HCT116 (cell line): Measurements from ENCODE around the gene POU2F3. TPM values are rescaled to one million over a fixed set of nuclear protein-coding genes. Genes with fewer than 3 reads are reported as not detected.
A peak's percentile ranks its signal among the peaks of the same experiment; 100 is the strongest.

Experiments
- ATAC-seq: fragments of 200-7000 bp; cut with Tn5 transposase; 2 replicates; pipeline ENCODE4 v1.9.1; 2020; ENCODE audit warnings: mild to moderate bottlenecking, moderate library complexity
- Bru-seq: library from RNA; stranded (reverse); fragments of 400-500 nt; gene quantifications from one replicate; lab custom pipeline; 2021; lab: Mats Ljungman, UMichigan
- BruChase-seq, 2 experiments: library from RNA; stranded (reverse); fragments of 400-500 nt; gene quantifications; one replicate each; lab custom pipeline; 2021; lab: Mats Ljungman, UMichigan
- BruUV-seq: library from RNA; stranded (reverse); fragments of 400-500 nt; replicated peaks from 2 replicates; lab custom pipeline; 2021; lab: Mats Ljungman, UMichigan
- CTCF ChIA-PET: fragments of 300-600 bp; sonication (Branson Sonifier 250); formaldehyde crosslinking; loops from one replicate; lab custom pipeline; 2021; ENCODE audit warnings: antibody characterized with exemption; lab: Charles Lee
- POLR2A ChIA-PET: fragments of 300-600, 350-600 bp; sonication (Branson Sonifier 250); formaldehyde crosslinking; loops from one replicate; lab custom pipeline; 2021; ENCODE audit warnings: antibody characterized with exemption; lab: Charles Lee
- RAD21 ChIA-PET, 2 experiments: fragments of 300-600 bp; sonication (Branson Sonifier 250); formaldehyde crosslinking; loops; one replicate each; lab custom pipeline; 2023; ENCODE audit warnings: low total read pairs in 2 of 2; ENCODE audit not compliant: uncharacterized antibody in 2 of 2, unreplicated experiment in 2 of 2, low non-redundant PET in 1 of 2; lab: Charles Lee
- DNase-seq: peaks from one replicate; pipeline ENCODE4 v3.0.0-alpha.2; 2010; ENCODE audit warnings: low read depth, low spot score
- H2AFZ ChIP-seq: fragments of 200-600 bp; shearing (Covaris generic), sonication (generic); 2 replicates; pipeline ENCODE4 v1.6.1; 2017; ENCODE audit warnings: low read depth, mixed run types, mixed read lengths, antibody characterized with exemption, low read length; ENCODE audit not compliant: poor library complexity, severe bottlenecking
- H3K27ac ChIP-seq: 2 replicates; pipeline ENCODE4 v1.5.1; 2012; ENCODE audit warnings: low read depth, low read length
- H3K27me3 ChIP-seq: fragments of 200-600 bp; sonication (generic); 2 replicates; pipeline ENCODE4 v1.6.1; 2016; ENCODE audit warnings: mixed run types, low read length, mixed read lengths; ENCODE audit not compliant: insufficient read depth
- H3K36me3 ChIP-seq, 2 experiments: fragments of 200-500 bp in 1 of 2; fragments of 200-600 bp in 1 of 2; sonication (Bioruptor generic) in 1 of 2; sonication (generic) in 1 of 2; 2 replicates each; pipeline versions ENCODE4 v1.5.1 to v1.6.1; 2014 to 2016; ENCODE audit warnings: low read length in 2 of 2, inconsistent platforms in 1 of 2, mixed read lengths in 1 of 2, mixed run types in 1 of 2; ENCODE audit not compliant: insufficient read depth in 2 of 2, control insufficient read depth in 1 of 2
- H3K4me1 ChIP-seq, 2 experiments: fragments of 200-600 bp in 1 of 2; sonication (generic) in 1 of 2; 2 replicates each; pipeline versions ENCODE4 v1.5.1 to v1.6.1; 2012 to 2017; ENCODE audit warnings: low read length in 2 of 2, inconsistent platforms in 1 of 2, mild to moderate bottlenecking in 1 of 2, mixed read lengths in 1 of 2, mixed run types in 1 of 2, moderate library complexity in 1 of 2; ENCODE audit not compliant: insufficient read depth in 2 of 2, control insufficient read depth in 1 of 2
- H3K4me2 ChIP-seq: fragments of 200-600 bp; sonication (generic); 2 replicates; pipeline ENCODE4 v1.6.1; 2017; ENCODE audit warnings: mixed run types, low read length, mixed read lengths
- H3K4me3 ChIP-seq, 2 experiments: fragments of 200-600 bp in 1 of 2; sonication (generic) in 1 of 2; replicated peaks in 1 of 2; 2 replicates each; pipeline ENCODE4 v1.5.1; 2011 to 2016; ENCODE audit warnings: low read length in 2 of 2, control low read depth in 1 of 2, low read depth in 1 of 2, mild to moderate bottlenecking in 1 of 2, mixed read lengths in 1 of 2, mixed run types in 1 of 2
- H3K79me2 ChIP-seq: fragments of 200-600 bp; sonication (generic); 2 replicates; pipeline ENCODE4 v1.6.1; 2017; ENCODE audit warnings: mild to moderate bottlenecking, mixed run types, low read length, moderate library complexity, mixed read lengths; ENCODE audit not compliant: insufficient read depth
- H3K9ac ChIP-seq: fragments of 200-600 bp; sonication (generic); 2 replicates; pipeline ENCODE4 v1.6.1; 2016; ENCODE audit warnings: low read length, mixed read lengths
- H3K9me2 ChIP-seq: fragments of 200-600 bp; sonication (generic), shearing (Covaris generic); 2 replicates; pipeline ENCODE4 v1.6.1; 2017; ENCODE audit warnings: mixed run types, mild to moderate bottlenecking, moderate library complexity; ENCODE audit not compliant: insufficient read depth
- H3K9me3 ChIP-seq, 2 experiments: fragments of 200-500 bp in 1 of 2; fragments of 200-600 bp in 1 of 2; sonication (Bioruptor generic) in 1 of 2; sonication (generic) in 1 of 2; 2 replicates each; pipeline ENCODE4 v1.6.1; 2014 to 2017; ENCODE audit warnings: low read length in 2 of 2, mixed read lengths in 2 of 2, inconsistent platforms in 1 of 2, low read depth in 1 of 2, mild to moderate bottlenecking in 1 of 2, mixed run types in 1 of 2, moderate library complexity in 1 of 2; ENCODE audit not compliant: control insufficient read depth in 1 of 2, insufficient read depth in 1 of 2
- H4K20me1 ChIP-seq: fragments of 200-600 bp; sonication (generic), shearing (Covaris generic); 2 replicates; pipeline ENCODE4 v1.6.1; 2017; ENCODE audit warnings: mixed run types, mild to moderate bottlenecking, moderate library complexity; ENCODE audit not compliant: insufficient read depth
- RAD21 ChIP-seq: IDR thresholded peaks from 2 replicates; pipeline ENCODE4 v1.6.1; 2012; ENCODE audit warnings: low read depth, mild to moderate bottlenecking
- intact Hi-C: fragments of 100-400 bp; cut with micrococcal nuclease; formaldehyde crosslinking; loops from 2 replicates; pipeline ENCODE4 v1.10.0; 2022
- long read RNA-seq: library from polyadenylated mRNA; unstranded; transcript quantifications from one replicate; pipeline ENCODE4 v2.0.0, GENCODE V29; 2021; ENCODE audit not compliant: unreplicated experiment
- polyA plus RNA-seq: library from polyadenylated mRNA; unstranded; fragments of >200 nt; gene quantifications from 2 replicates; pipeline ENCODE4 v1.2.1, GENCODE V29; 2012; ENCODE audit warnings: missing spikeins
- total RNA-seq: library from RNA; stranded (reverse); gene quantifications from one replicate; pipeline ENCODE4 v1.2.1, GENCODE V29; 2021; ENCODE audit not compliant: unreplicated experiment
- TF ChIP-seq, protein P1 (sequence below): IDR thresholded peaks from 2 replicates; pipeline ENCODE4 v1.6.1; 2012
- TF ChIP-seq, protein P2 (sequence below), 3 experiments: fragments of 200-600 bp in 1 of 3; sonication (generic) in 1 of 3; IDR thresholded peaks in 2 of 3; conservative IDR thresholded peaks in 1 of 3; 2 replicates each; pipeline ENCODE4 v1.5.1; 2012 to 2017; ENCODE audit warnings: low read depth in 2 of 3, low read length in 2 of 3, antibody characterized with exemption in 1 of 3, borderline replicate concordance in 1 of 3, control low read depth in 1 of 3, mild to moderate bottlenecking in 1 of 3, mixed read lengths in 1 of 3, mixed run types in 1 of 3, moderate library complexity in 1 of 3; ENCODE audit not compliant: insufficient read depth in 1 of 3

The POU2F3 gene
- 0.15 TPM for total RNA-seq
- polyA plus RNA-seq: 0.12 and 0.26 TPM in 2 replicates
- Bru-seq, nascent RNA: percentile 16 among the genes with signal in this experiment
- percentile 10 among the genes with signal in this experiment for BruChase-seq, experiment 1, labeled RNA remaining after a 6-hour chase
- BruChase-seq, experiment 2, labeled RNA remaining after a 2-hour chase: percentile 13 among the genes with signal in this experiment
- long read RNA-seq: 0 reads

- ATAC-seq (no peak), DNase-seq (no peak)
- Histone ChIP-seq H3K79me2 (no peaks in the 10 kb centered on the region), H3K4me3 (no peak within 1 kb of the TSS), H4K20me1 (no peaks in the 10 kb centered on the region), H3K27ac (no peak within 1 kb of the TSS), H3K9me3 (no peaks in the 10 kb centered on the region), H3K4me2 (no peak within 1 kb of the TSS), H3K36me3 (no peaks in the 10 kb centered on the region), H3K4me1 (no peaks in the 10 kb centered on the region), H3K9ac (no peak within 1 kb of the TSS), H3K9me2 (no peaks in the 10 kb centered on the region), H2AFZ (no peak within 1 kb of the TSS), H3K27me3 (no peaks in the 10 kb centered on the region; the same call in 1 of the 2 replicates)
- TF ChIP-seq RAD21: peak; percentile 26; the same call in 1 of the 2 replicates
- TF ChIP-seq, protein P1, sequence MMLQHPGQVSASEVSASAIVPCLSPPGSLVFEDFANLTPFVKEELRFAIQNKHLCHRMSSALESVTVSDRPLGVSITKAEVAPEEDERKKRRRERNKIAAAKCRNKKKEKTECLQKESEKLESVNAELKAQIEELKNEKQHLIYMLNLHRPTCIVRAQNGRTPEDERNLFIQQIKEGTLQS: no peak
- TF ChIP-seq, protein P2, sequence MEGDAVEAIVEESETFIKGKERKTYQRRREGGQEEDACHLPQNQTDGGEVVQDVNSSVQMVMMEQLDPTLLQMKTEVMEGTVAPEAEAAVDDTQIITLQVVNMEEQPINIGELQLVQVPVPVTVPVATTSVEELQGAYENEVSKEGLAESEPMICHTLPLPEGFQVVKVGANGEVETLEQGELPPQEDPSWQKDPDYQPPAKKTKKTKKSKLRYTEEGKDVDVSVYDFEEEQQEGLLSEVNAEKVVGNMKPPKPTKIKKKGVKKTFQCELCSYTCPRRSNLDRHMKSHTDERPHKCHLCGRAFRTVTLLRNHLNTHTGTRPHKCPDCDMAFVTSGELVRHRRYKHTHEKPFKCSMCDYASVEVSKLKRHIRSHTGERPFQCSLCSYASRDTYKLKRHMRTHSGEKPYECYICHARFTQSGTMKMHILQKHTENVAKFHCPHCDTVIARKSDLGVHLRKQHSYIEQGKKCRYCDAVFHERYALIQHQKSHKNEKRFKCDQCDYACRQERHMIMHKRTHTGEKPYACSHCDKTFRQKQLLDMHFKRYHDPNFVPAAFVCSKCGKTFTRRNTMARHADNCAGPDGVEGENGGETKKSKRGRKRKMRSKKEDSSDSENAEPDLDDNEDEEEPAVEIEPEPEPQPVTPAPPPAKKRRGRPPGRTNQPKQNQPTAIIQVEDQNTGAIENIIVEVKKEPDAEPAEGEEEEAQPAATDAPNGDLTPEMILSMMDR (IDR thresholded peaks at IDR 0.05 in 2 of 3, conservative IDR thresholded peaks at IDR 0.05 in 1 of 3; ENCODE audit: borderline replicate concordance in 1 of 3, insufficient read depth in 1 of 3, low read depth in 2 of 3, low read length in 2 of 3): peak in 2 of 3 experiments; percentile 19 to 37; a peak in 3 of 6 replicates
- ChIA-PET RAD21 (no interaction called here), CTCF (interaction anchor here (11.9 kb wide), 1 partner anchor 61 kb away, joined by 240 read pairs; no protein-coding TSS in a partner anchor), POLR2A (no interaction called here)
- intact Hi-C loops: loop anchor here (5.0 kb wide), 1 partner anchor 712 kb away; no protein-coding TSS in a partner anchor
- no TSS peak for BruUV-seq
These were observed at the start of gene POU2F3 for GRCh38 chr11:120239713-120240640. Gene POU2F3, plus strand, starts transcription at chr11:120240140. Its CDS starts 204 bp downstream, at chr11:120240344.
